NB4 (cell line): ENCODE results near the gene ZBED4.
A peak's percentile ranks its signal among the peaks of the same experiment; 100 is the strongest.

Source experiments
- DNase-seq: peaks from one replicate; pipeline ENCODE4 v3.0.0; 2010; ENCODE audit warnings: low read depth
- H3K4me3 ChIP-seq: one replicate; pipeline ENCODE4 v1.5.1; 2011; ENCODE audit warnings: mild to moderate bottlenecking, low read depth, low read length, moderate library complexity
- MYC ChIP-seq: IDR thresholded peaks from 2 replicates; pipeline ENCODE4 v1.6.1; 2011; ENCODE audit warnings: low read depth, low read length
- POLR2A ChIP-seq: IDR thresholded peaks from 2 replicates; pipeline ENCODE4 v1.6.1; 2011; ENCODE audit warnings: mild to moderate bottlenecking; ENCODE audit not compliant: insufficient read length; ENCODE audit errors: extremely low read depth
- TF ChIP-seq, protein P1 (sequence below): IDR thresholded peaks from 2 replicates; pipeline ENCODE4 v1.6.1; 2011; ENCODE audit warnings: low read depth, low read length
- TF ChIP-seq, protein P2 (sequence below): IDR thresholded peaks from one replicate; pipeline ENCODE4 v1.5.1; 2012; ENCODE audit warnings: low read depth, low read length

ZBED4 gene

DNA sequence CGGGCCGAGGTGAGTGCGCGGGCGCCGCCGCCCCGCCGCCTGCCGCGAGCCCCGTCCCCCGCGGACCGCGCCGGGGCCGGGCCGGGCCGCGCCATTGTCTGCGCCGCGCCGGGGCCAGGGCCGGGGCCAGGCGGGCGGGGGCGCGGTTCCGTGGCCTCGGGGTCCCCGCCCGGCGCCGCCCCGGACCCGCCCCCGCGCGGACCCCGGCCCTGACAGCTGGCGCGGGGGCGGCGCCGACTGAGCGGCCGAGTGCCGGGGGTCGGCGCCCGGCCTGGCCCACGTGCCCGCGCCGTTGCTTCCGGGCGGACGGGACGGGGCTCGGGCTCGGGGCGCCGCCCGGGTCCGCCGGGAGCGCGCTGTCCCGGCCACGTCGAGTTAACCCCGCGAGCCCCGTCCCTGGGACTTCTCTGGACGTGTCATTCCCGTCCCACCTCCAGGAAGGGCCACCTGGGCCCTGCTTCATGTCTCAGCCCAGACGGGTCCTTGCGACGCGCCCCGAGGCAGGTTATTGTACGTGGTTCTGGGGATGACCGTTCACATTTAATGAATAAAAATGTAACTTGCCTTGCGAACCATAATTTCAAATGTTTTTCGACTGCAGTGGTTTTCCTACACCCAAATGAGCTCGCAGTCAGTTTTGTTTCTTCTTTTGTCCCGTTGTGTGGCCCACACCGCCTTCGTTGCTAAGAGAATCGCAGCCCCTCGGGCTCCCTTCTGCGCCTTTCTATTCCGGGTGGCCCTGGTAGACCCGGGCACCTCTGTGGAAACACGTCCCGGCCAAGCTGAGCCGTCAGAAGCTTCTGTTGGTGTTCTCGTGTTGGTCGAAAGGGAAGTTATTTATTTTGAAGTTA is 562 bp downstream of the ZBED4 start:
- TF ChIP-seq, protein P1, sequence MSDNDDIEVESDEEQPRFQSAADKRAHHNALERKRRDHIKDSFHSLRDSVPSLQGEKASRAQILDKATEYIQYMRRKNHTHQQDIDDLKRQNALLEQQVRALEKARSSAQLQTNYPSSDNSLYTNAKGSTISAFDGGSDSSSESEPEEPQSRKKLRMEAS, result no peak
- TF ChIP-seq, protein P2, sequence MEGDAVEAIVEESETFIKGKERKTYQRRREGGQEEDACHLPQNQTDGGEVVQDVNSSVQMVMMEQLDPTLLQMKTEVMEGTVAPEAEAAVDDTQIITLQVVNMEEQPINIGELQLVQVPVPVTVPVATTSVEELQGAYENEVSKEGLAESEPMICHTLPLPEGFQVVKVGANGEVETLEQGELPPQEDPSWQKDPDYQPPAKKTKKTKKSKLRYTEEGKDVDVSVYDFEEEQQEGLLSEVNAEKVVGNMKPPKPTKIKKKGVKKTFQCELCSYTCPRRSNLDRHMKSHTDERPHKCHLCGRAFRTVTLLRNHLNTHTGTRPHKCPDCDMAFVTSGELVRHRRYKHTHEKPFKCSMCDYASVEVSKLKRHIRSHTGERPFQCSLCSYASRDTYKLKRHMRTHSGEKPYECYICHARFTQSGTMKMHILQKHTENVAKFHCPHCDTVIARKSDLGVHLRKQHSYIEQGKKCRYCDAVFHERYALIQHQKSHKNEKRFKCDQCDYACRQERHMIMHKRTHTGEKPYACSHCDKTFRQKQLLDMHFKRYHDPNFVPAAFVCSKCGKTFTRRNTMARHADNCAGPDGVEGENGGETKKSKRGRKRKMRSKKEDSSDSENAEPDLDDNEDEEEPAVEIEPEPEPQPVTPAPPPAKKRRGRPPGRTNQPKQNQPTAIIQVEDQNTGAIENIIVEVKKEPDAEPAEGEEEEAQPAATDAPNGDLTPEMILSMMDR, result no peak
- no peak for TF ChIP-seq MYC
- no peak for TF ChIP-seq POLR2A
- peak; percentile 56 for DNase-seq

DNA sequence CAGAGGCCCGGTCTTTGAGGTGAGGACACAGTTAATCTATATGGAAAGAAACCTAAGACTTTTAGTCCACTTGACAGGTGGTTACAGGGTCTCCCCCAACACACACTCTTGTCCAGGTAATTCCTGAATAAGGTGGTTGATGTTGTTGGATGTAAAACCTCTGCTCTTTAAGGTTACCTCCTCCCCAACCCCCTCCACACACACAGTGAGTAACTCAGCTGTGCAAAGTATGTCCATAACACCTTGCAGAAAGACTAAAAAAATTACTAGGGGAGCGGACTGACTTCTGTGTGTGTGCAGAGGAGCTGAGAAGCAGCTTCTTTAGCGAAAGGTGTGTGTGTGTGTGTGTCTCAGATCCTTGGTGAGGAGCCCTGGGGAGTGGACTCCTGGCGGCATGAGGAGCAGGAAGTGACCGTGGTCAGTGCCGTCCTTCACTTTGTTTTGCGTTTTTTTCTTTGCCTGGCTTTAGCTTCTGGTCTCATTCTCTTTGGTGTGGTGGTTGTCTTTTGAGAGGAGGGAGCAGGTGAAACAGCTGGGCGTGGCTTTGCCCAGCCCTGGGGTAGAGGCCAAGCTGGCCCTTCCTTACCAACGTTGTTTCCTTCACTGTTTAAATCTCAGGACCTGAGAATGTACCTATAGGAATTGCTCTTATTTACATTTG is 1.7 kb downstream of the ZBED4 start:
- H3K4me3 ChIP-seq, result peak overlapping the region; percentile 82
- DNase-seq, result no peak
- TF ChIP-seq, protein P1, result no peak
- TF ChIP-seq MYC (no peak), POLR2A (no peak)
- TF ChIP-seq, protein P2, result no peak

More for the DNA sequence above, 562 bp downstream of the ZBED4 start:
- H3K4me3 ChIP-seq, result peak overlapping the region; percentile 82

DNA sequence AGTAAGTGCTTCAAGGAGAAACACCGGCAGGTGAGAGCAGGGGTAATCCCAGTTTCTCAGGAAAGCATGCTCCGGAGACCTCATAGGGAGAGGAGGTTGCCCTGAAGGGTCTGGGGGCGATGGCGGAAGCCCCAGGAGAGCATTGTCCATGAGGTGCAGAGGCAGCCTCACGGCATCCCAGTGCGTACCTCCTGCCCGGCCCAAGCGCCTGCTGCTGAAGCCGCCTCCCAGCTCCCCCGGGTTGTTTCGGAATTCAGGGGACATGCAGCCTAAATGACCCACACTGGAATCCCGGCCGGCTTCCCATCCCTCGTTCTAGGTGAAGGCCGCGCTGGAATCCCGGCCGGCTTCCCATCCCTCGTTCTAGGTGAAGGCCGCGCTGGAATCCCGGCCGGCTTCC is 2.7 kb downstream of the ZBED4 start:
- TF ChIP-seq, protein P1, result no peak
- TF ChIP-seq, protein P2, result no peak
- TF ChIP-seq MYC (no peak), POLR2A (no peak)
- DNase-seq, result no peak
- peak overlapping the region; percentile 82 for H3K4me3 ChIP-seq

DNA sequence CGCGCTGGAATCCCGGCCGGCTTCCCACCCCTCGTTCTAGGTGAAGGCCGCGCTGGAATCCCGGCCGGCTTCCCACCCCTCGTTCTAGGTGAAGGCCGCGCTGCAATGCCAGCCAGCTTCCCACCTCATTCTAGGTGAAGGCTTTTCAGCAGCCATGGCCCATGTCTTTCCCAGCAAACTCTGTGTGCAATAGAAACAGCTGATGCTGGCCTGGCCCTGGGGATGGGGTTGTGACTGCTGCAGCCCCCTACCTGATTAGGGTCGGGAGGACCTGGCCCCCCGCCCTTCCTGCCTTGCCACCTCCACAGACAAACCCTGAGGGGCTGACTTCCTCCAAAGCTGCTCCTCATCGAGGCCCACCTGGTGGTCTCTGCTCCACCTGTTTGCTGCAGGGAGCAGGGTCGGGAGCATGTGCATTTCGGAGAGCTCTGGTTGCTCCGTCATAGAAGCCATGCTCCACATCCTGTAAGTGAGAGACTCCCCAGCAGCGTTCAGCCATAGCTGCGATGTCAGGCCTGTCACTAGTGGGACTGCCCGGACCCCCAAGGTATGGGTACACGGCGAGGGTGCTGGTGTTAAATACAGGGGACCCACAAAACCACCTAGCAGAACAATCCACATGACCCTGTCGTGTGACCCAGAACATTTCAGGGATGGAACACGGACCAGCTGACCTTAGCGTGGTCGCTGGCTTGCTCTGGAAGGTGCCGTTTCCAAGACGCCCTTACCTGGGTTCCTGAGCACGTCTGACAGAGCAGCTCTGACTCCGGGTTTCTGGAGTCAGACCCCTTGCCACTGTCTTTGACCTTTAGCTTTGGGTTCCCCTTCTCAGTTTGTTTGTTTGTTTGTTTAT is 3.3 kb downstream of the ZBED4 start:
- H3K4me3 ChIP-seq, result no peak overlapping the region
- DNase-seq, result no peak
- TF ChIP-seq, protein P2, result no peak
- TF ChIP-seq MYC (no peak), POLR2A (no peak)
- TF ChIP-seq, protein P1, result no peak

DNA sequence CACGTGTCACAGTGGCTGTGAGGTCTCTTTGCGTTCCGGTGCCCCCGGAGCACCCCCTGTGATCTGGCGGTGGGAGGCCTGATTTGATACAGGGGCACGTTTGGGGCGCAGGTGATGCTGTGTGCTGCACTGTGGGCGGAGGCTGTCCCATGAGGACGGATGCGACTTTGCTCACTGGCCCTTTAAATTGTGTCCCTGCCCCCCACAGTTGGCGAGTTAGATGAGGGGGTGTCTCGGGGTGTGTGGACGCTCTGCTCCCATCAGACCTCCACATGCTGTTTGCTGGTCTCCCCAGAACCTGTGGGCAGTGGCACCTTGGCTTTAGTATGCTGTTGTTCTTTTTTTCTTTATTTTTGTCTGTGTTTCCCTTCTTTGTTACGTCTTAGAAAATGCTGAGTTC is 5.2 kb downstream of the ZBED4 start:
- TF ChIP-seq, protein P1, result no peak
- TF ChIP-seq POLR2A (no peak), MYC (no peak)
- TF ChIP-seq, protein P2, result no peak
- no peak for DNase-seq
- H3K4me3 ChIP-seq, result no peak overlapping the region
